Psoas muscle (tissue), 8 donors: Measurements from ENCODE around the gene CERS5. TPM values are rescaled to one million over a fixed set of nuclear protein-coding genes. Genes with fewer than 3 reads are reported as not detected.
A peak's percentile ranks its signal among the peaks of the same experiment; 100 is the strongest.

Source experiments
- ATAC-seq, 4 donors: fragments of 200-7000 bp; cut with Tn5 transposase; one replicate each; pipeline ENCODE4 v1.9.1; 2020; ENCODE audit warnings: moderate library complexity in 3 of 4, mild to moderate bottlenecking in 2 of 4
- DNase-seq, 2 donors: peaks; one replicate each; pipeline ENCODE4 v3.0.0-alpha.2; 2020
- H3K27ac ChIP-seq: fragments of 200-600 bp; one replicate; pipeline ENCODE4 v1.8.0; 2022
- H3K27me3 ChIP-seq, 3 donors: fragments of 200-600 bp in 1 of 3; one replicate each; pipeline versions ENCODE4 v1.6.1 to v1.8.0; 2013 to 2022; ENCODE audit warnings: low read length in 2 of 3, mild to moderate bottlenecking in 2 of 3, moderate library complexity in 1 of 3; ENCODE audit not compliant: insufficient read depth in 3 of 3
- H3K36me3 ChIP-seq, 2 donors: fragments of 200-600 bp in 1 of 2; one replicate each; pipeline versions ENCODE4 v1.6.1 to v1.8.0; 2013 to 2022; ENCODE audit warnings: low read depth in 1 of 2, mild to moderate bottlenecking in 1 of 2, moderate library complexity in 1 of 2; ENCODE audit not compliant: insufficient read depth in 1 of 2
- H3K4me1 ChIP-seq: fragments of 200-600 bp; one replicate; pipeline ENCODE4 v1.8.0; 2022
- H3K4me3 ChIP-seq: fragments of 200-600 bp; one replicate; pipeline ENCODE4 v1.8.0; 2022; ENCODE audit warnings: mild to moderate bottlenecking
- H3K9me3 ChIP-seq: fragments of 200-600 bp; one replicate; pipeline ENCODE4 v1.8.0; 2022
- CTCF ChIP-seq: fragments of 200-600 bp; IDR thresholded peaks from one replicate; pipeline ENCODE4 v1.8.0; 2022; ENCODE audit warnings: antibody characterized with exemption
- WGBS, 3 donors: extraction: QIAGEN DNeasy Blood & Tissue Kit; methylation state at CpG; one replicate each; pipeline versions ENCODE4 v1.1.6 to v1.1.7; 2013; 5-methylcytosine and 5-hydroxymethylcytosine counted together
- intact Hi-C, 2 donors: fragments of 100-400 bp; cut with DNase I; formaldehyde crosslinking; loops; one replicate each; pipeline versions ENCODE4 v1.11.0 to v1.14.2; 2022
- polyA plus RNA-seq, 3 donors: library from polyadenylated mRNA; stranded (reverse); fragments of 200-250 nt; gene quantifications; one replicate each; pipeline ENCODE4 v1.2.3, GENCODE V29; 2013
- total RNA-seq, 4 donors: library from RNA; stranded (reverse); fragmentation: NEBNext Ultra II Directional in 2 of 4; extraction: Animal tissue kit (Norgen Biotek cat#: 25700) in 2 of 4; gene quantifications; one replicate each; pipeline versions ENCODE4 v1.2.1 to v1.2.4, GENCODE V29; 2021 to 2023
- donor health status: healthy with polysubstance abuse.
- donor health status: DM: no; HTN: no; CAD: no; lungs with moderate emphysema.
- donor health status: Bipolar disorder and iron deficiency.
- donor health status: healthy.
- donor health status: DM: yes; HTN: yes; CAD: no.
- donor health status: DM: no; HTN: no; CAD: no.
- donor health status: DM: no; HTN: no; CAD: no.
- donor health status: DM: yes; HTN: yes; CAD: no.

Gene CERS5
- total and polyA plus RNA-seq, 7 donors = 5.2 to 10.7 (median 7.2) TPM

- Histone ChIP-seq H3K27ac (peak overlapping the region; percentile 50), H3K9me3 (no peaks in the 10 kb centered on the region), H3K4me1 (peaks cover 38% of the 10 kb centered on the region), H3K4me3 (no peak overlapping the region), H3K36me3 (peaks cover 0 to 46% of the 10 kb centered on the region in 2 donors), H3K27me3 (no peaks in the 10 kb centered on the region)
- DNase-seq (no peak), ATAC-seq (peak; percentile 10 to 73 (median 57))
- intact Hi-C loops = no loop called here
- TF ChIP-seq CTCF = no peak
- WGBS, 3 donors = 52 to 70% (median 63%) methylated on average over 6 of the region's 6 CpGs
Measured at GRCh38 chr12:50117057-50117622, 50.0 kb downstream of the CERS5 start.

GRCh38 chr12:50112456-50113218 is 54.5 kb downstream of the CERS5 start:
- H3K4me1 ChIP-seq = peaks cover 74% of the 10 kb centered on the region
- intact Hi-C loops = loop anchor here (1.0 to 2.0 kb wide), 2 partner anchors 54 to 55 kb away; partner anchors contain the start of gene CERS5 (in 2 of the 2)
- no peaks in the 10 kb centered on the region for H3K9me3 ChIP-seq
- H3K27me3 ChIP-seq = no peaks in the 10 kb centered on the region
- peak overlapping the region; percentile 96 for H3K27ac ChIP-seq
- WGBS, 3 donors = 18 to 22% (median 19%) methylated on average over 26 of the region's 26 CpGs
- DNase-seq (no peak), ATAC-seq (peak in 2 of 4 donors; percentile 0 to 8)
- peak overlapping the region; percentile 87 for H3K4me3 ChIP-seq
- TF ChIP-seq CTCF = no peak
- H3K36me3 ChIP-seq = peaks cover 0 to 24% of the 10 kb centered on the region in 2 donors

GRCh38 chr12:50111693-50112455 is 55.3 kb downstream of the CERS5 start, which contains the start of gene COX14:
Gene COX14 (plus strand): TSS chr12:50112236. CDS start chr12:50120044, 7,808 bp downstream.
- peak; percentile 80 for TF ChIP-seq CTCF
- Histone ChIP-seq H3K36me3 (peaks cover 0 to 32% of the 10 kb centered on the region in 2 donors), H3K9me3 (no peaks in the 10 kb centered on the region), H3K4me3 (peak within 1 kb of the TSS; percentile 87), H3K27me3 (no peaks in the 10 kb centered on the region), H3K27ac (peak within 1 kb of the TSS; percentile 96), H3K4me1 (peaks cover 70% of the 10 kb centered on the region)
- DNase-seq = peak; percentile 98 to 99
- WGBS, 3 donors = 0% methylated on average over 54 to 59 of the region's 59 CpGs
- intact Hi-C loops = loop anchor here (1.0 to 2.0 kb wide), 2 partner anchors 55 kb away; partner anchors contain the start of gene CERS5 (in 2 of the 2)
- ATAC-seq = peak; percentile 80 to 85 (median 83)

- Histone ChIP-seq H3K27me3 (no peaks in the 10 kb centered on the region), H3K4me3 (peak overlapping the region; percentile 87), H3K36me3 (peaks cover 0 to 37% of the 10 kb centered on the region in 2 donors), H3K4me1 (peaks cover 70% of the 10 kb centered on the region), H3K27ac (peak overlapping the region; percentile 96), H3K9me3 (no peaks in the 10 kb centered on the region)
- no peak for TF ChIP-seq CTCF
- intact Hi-C loops = no loop called here
- DNase-seq (no peak), ATAC-seq (peak; percentile 0 to 11 (median 2))
- WGBS, 3 donors = 2 to 4% (median 3%) methylated on average over 19 of the region's 19 CpGs
Measured at GRCh38 chr12:50111395-50111692, 55.8 kb downstream of the CERS5 start.
